Esophagus squamous epithelium (tissue), 4 donors: ENCODE measurements around the gene GPR135.

Source experiments
- POLR2A ChIP-seq, 4 donors: fragments of 450-650 bp; IDR thresholded peaks; one replicate each; pipeline ENCODE4 v1.6.1; 2017; ENCODE audit warnings: antibody characterized with exemption in 4 of 4, mild to moderate bottlenecking in 4 of 4, moderate library complexity in 3 of 4
- TF ChIP-seq, protein P1 (sequence below), 6 experiments: fragments of 450-650 bp in 4 of 6; fragments of 200-600 bp in 2 of 6; sonication (generic) in 2 of 6; IDR thresholded peaks; one replicate each; pipeline ENCODE4 v1.5.1; 2016 to 2019; ENCODE audit warnings: antibody characterized with exemption in 6 of 6, mild to moderate bottlenecking in 4 of 6, moderate library complexity in 4 of 6

GRCh38 chr14:59480166-59480565 is 15.0 kb upstream of the GPR135 start:
- TF ChIP-seq, protein P1, sequence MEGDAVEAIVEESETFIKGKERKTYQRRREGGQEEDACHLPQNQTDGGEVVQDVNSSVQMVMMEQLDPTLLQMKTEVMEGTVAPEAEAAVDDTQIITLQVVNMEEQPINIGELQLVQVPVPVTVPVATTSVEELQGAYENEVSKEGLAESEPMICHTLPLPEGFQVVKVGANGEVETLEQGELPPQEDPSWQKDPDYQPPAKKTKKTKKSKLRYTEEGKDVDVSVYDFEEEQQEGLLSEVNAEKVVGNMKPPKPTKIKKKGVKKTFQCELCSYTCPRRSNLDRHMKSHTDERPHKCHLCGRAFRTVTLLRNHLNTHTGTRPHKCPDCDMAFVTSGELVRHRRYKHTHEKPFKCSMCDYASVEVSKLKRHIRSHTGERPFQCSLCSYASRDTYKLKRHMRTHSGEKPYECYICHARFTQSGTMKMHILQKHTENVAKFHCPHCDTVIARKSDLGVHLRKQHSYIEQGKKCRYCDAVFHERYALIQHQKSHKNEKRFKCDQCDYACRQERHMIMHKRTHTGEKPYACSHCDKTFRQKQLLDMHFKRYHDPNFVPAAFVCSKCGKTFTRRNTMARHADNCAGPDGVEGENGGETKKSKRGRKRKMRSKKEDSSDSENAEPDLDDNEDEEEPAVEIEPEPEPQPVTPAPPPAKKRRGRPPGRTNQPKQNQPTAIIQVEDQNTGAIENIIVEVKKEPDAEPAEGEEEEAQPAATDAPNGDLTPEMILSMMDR (IDR thresholded peaks at IDR 0.05), result no peak
- TF ChIP-seq POLR2A (IDR thresholded peaks at IDR 0.05), result no peak
